Smooth muscle cell (in vitro differentiated cells): Measurements from ENCODE around the gene IWS1. TPM values are rescaled to one million over a fixed set of nuclear protein-coding genes. Genes with fewer than 3 reads are reported as not detected.

ENCODE experiments used
- DNase-seq: peaks from one replicate; lab custom pipeline; 2025; ENCODE audit not compliant: unreplicated experiment; lab: John Stamatoyannopoulos, UW
- H2AFZ ChIP-seq: fragments of 200-600 bp; sonication (generic); 2 replicates; pipeline ENCODE4 v1.6.0; 2016; ENCODE audit warnings: antibody characterized with exemption, low read depth, mild to moderate bottlenecking
- H3F3A ChIP-seq: fragments of 200-600 bp; sonication (generic); 2 replicates; pipeline ENCODE4 v1.6.0; 2017; ENCODE audit warnings: antibody characterized with exemption, low read depth
- H3K27ac ChIP-seq: fragments of 200-600 bp; sonication (generic); 2 replicates; pipeline ENCODE4 v1.5.1; 2016; ENCODE audit warnings: low read depth, mild to moderate bottlenecking
- H3K27me3 ChIP-seq: fragments of 200-600 bp; sonication (generic); 2 replicates; pipeline ENCODE4 v1.6.1; 2016; ENCODE audit warnings: low read depth, mild to moderate bottlenecking
- H3K36me3 ChIP-seq: fragments of 200-600 bp; sonication (generic); 2 replicates; pipeline ENCODE4 v1.5.1; 2016; ENCODE audit warnings: low read depth
- H3K4me1 ChIP-seq: fragments of 200-600 bp; sonication (generic); 2 replicates; pipeline ENCODE4 v1.5.1; 2016; ENCODE audit warnings: low read depth
- H3K4me2 ChIP-seq: fragments of 200-600 bp; sonication (generic); 2 replicates; pipeline ENCODE4 v1.6.0; 2016; ENCODE audit warnings: mild to moderate bottlenecking
- H3K4me3 ChIP-seq: fragments of 200-600 bp; sonication (generic); 2 replicates; pipeline ENCODE4 v1.5.1; 2016; ENCODE audit warnings: mild to moderate bottlenecking
- H3K79me2 ChIP-seq: fragments of 200-600 bp; sonication (generic); 2 replicates; pipeline ENCODE4 v1.6.0; 2016; ENCODE audit warnings: low read depth, mild to moderate bottlenecking
- H3K9ac ChIP-seq: fragments of 200-600 bp; sonication (generic); 2 replicates; pipeline ENCODE4 v1.6.0; 2016; ENCODE audit warnings: low read depth
- H3K9me3 ChIP-seq: fragments of 200-600 bp; sonication (generic); replicated peaks from 2 replicates; pipeline ENCODE4 v1.5.1; 2016; ENCODE audit warnings: low read depth
- H4K20me1 ChIP-seq: fragments of 200-600 bp; sonication (generic); 2 replicates; pipeline ENCODE4 v1.6.0; 2016; ENCODE audit warnings: low read depth
- CTCF ChIP-seq: fragments of 200-600 bp; sonication (generic); IDR thresholded peaks from 2 replicates; pipeline ENCODE4 v1.5.1; 2017; ENCODE audit warnings: borderline replicate concordance, mild to moderate bottlenecking, antibody characterized with exemption; ENCODE audit not compliant: insufficient read depth, poor library complexity, severe bottlenecking
- WGBS: methylation state at CpG from one replicate; pipeline ENCODE4 v1.1.7; 2016; ENCODE audit warnings: low lambda C conversion rate; 5-methylcytosine and 5-hydroxymethylcytosine counted together
- polyA plus RNA-seq: library from polyadenylated mRNA; unstranded; fragments of >200 nt; fragmentation: Nextera tagmentation; extraction: Ambion mirVana; gene quantifications from 2 replicates; pipeline ENCODE4 v1.2.1, GENCODE V29; 2016
- total RNA-seq: library from RNA; depleted of rRNA; stranded (reverse); fragments of >200 nt; gene quantifications from 2 replicates; pipeline ENCODE4 v1.2.3, GENCODE V29; 2014

Gene IWS1
- total and polyA plus RNA-seq, 2 experiments from 2014 or later: 31.2 to 36.1 TPM

GRCh38 chr2:127462461-127462860 lies 63.8 kb downstream of the IWS1 start:
- H2AFZ ChIP-seq: no peak overlapping the region
- no peak for DNase-seq
- no peaks in the 10 kb centered on the region for H3K36me3 ChIP-seq
- H3K27me3 ChIP-seq: no peaks in the 10 kb centered on the region
- no peaks in the 10 kb centered on the region for H3F3A ChIP-seq
- H3K4me2 ChIP-seq: no peak overlapping the region
- no peak for TF ChIP-seq CTCF
- peaks cover 18% of the 10 kb centered on the region for H3K4me1 ChIP-seq
- 94% methylated on average over 3 of the region's 3 CpGs for WGBS
- no peaks in the 10 kb centered on the region for H4K20me1 ChIP-seq
- H3K9ac ChIP-seq: no peak overlapping the region
- no peak overlapping the region for H3K4me3 ChIP-seq
- H3K79me2 ChIP-seq: no peaks in the 10 kb centered on the region
- H3K27ac ChIP-seq: no peak overlapping the region
- no peaks in the 10 kb centered on the region for H3K9me3 ChIP-seq

DNA sequence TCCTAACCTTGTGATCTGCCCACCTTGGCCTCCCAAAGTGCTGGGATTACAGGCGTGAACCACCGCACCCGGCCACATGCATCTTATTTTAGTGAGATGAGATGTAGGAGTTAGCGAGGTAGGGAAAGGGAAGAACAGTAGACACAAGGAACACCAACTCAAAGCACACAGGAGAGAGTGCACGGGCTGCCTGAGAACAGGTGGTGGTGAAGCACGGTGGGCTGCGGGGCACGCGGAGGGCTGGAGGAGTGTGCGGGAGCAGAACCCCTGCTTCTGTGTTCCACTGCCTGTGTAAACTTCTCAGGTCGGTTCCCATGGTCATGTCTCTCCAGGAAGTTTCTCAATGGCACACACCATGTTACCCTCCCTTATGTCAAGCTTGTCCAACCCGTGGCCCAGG lies 69.3 kb downstream of the IWS1 start:
- Histone ChIP-seq H3K4me2 (no peak overlapping the region), H3K79me2 (no peaks in the 10 kb centered on the region), H3F3A (no peaks in the 10 kb centered on the region), H3K4me3 (no peak overlapping the region), H3K9ac (no peak overlapping the region), H3K4me1 (no peaks in the 10 kb centered on the region), H3K9me3 (no peaks in the 10 kb centered on the region), H2AFZ (no peak overlapping the region), H3K27ac (no peak overlapping the region), H4K20me1 (no peaks in the 10 kb centered on the region), H3K27me3 (no peaks in the 10 kb centered on the region), H3K36me3 (no peaks in the 10 kb centered on the region)
- TF ChIP-seq CTCF: no peak
- WGBS: 95% methylated on average over 12 of the region's 12 CpGs
- no peak for DNase-seq

DNA sequence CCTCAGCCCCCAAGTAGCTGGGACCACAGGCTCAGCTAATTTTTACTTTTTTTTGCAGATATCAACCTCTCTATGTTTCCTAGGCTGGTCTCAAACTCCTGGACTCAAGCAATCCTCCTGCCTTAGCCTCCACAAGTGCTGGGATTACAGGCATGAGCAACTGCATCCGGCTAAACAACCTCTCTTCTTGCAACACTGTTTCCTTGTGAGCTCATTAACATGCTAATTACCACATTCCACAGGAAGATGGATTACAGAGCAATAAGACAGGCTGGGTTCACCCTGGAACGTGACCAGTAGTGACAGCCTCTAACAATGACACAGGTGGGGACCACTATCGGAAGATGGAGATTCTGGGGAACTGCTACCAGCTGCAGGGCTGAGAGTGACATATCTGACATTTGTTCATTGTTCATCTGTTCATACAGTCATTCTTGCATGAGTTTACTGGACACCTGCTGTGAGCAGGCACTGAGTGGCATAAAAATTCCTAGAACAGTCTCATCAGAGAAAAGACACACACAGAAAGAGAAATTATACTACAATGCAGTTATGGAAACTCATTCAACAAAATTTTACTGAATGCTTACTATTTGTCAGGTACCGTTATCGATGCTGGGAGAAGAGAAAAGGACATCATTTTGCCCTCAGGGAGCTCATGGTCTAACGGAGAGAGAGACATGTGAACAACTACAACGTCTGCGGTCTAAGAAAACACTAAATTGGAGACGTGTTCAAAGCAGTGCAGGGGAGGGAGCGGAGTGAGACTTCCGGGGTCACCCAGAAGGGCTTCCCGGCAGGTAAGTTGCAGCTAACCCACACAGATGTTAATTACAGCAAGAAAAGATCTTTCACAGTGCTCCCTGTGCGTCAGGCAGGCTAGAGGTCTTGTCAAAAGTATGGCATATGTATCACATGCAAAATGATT lies 70.5 kb downstream of the IWS1 start:
- H2AFZ ChIP-seq: no peak overlapping the region
- H3K9ac ChIP-seq: no peak overlapping the region
- H3K4me1 ChIP-seq: no peaks in the 10 kb centered on the region
- no peaks in the 10 kb centered on the region for H4K20me1 ChIP-seq
- H3K36me3 ChIP-seq: no peaks in the 10 kb centered on the region
- H3F3A ChIP-seq: no peaks in the 10 kb centered on the region
- TF ChIP-seq CTCF: no peak
- no peak overlapping the region for H3K27ac ChIP-seq
- 55% methylated on average over 13 of the region's 13 CpGs for WGBS
- H3K4me2 ChIP-seq: no peak overlapping the region
- no peak for DNase-seq
- no peak overlapping the region for H3K4me3 ChIP-seq
- H3K79me2 ChIP-seq: no peaks in the 10 kb centered on the region
- H3K9me3 ChIP-seq: no peaks in the 10 kb centered on the region
- no peaks in the 10 kb centered on the region for H3K27me3 ChIP-seq
